ENCODE data around the gene ST6GALNAC6.
A peak's percentile ranks its signal among the peaks of the same experiment; 100 is the strongest.

The ST6GALNAC6 gene, protein sequence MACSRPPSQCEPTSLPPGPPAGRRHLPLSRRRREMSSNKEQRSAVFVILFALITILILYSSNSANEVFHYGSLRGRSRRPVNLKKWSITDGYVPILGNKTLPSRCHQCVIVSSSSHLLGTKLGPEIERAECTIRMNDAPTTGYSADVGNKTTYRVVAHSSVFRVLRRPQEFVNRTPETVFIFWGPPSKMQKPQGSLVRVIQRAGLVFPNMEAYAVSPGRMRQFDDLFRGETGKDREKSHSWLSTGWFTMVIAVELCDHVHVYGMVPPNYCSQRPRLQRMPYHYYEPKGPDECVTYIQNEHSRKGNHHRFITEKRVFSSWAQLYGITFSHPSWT

DNA sequence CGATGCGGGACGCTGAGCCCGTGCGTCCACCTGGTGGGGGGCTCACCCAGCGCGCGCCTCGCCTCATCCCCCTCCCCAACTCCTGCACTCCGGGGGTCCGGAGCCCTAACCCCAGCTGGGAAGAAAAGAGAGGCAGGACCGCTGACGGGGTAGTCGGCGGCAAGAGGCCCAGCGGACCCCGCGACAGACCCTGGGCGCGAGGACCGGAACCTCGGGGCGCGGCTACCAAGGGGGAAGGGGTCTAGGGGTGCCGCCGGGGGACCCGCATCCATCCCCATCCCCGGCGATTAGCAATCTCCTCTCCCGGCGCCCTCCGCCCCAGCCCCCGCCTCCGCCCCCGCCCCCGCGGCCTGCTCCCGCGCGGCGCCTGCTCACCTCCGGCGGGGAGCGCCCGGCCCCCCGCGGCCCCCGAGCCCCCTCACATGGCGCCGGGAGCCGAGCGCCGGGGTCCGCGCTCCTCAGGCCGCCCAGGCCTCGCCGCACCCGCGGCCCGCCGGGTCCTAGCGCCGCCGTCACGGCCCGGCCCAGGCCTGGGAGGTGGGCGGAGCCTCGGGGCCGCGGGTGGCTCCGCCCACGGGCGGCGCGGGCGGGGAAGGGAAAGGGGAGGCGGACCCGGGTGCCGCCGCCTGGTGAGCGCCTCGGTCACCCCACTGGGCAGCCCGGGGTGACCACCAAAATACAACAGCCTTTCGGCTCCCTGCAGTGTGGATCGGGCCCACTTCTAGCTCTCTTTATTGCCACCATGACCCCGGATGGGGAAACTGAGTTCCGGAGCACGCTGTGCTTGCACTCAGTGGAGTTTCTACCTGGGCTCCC, at the start of gene ST6GALNAC6:
Gene ST6GALNAC6, minus strand, starts transcription at position 476 of the 816 bp plus-strand sequence. CDS start 1,622 bp downstream, outside the sequence.
- peak; percentile 80 for DNase-seq

DNA sequence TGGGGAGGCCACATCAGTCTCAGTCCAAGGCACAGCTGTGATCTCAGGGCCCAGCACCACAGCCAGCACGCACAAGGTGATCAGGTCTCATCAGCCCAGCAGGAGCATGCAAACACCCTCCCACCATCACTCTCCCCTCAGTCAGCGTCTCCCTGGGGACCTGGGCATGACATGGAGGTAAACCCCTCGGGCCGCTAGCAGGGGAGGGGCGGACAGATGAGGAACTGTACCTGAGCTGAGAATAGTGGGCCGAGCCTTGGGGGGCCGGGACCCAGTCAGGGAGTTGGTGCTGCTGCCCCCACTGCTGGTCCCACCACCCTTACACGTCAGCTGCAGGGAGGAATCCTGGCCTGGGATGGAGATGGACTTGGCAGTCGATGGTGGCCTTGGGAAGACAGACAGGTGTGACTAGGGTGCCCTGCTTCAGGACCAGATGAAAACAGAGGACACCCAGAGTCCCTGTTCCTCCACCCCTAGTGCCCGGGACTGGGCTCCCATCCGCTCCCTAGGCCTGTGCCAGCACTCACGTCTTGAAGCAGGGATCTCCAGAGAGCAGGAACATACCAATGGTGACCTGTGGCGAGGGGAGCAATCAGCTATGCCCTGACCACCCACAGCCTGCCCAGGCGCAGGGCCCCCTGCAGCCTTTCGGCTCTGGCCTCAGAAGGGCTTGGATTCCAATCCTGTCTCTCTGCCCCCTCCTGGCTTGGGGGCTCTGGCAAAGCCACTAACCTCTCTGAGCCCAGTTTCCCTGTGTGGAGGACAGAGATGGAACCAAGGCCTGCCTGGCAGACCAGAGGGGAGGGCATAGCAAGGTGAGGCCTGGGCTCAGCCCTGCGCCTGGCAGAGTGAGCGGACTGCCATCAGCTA, 48.7 kb upstream of the ST6GALNAC6 start:
- no peak for DNase-seq

DNA sequence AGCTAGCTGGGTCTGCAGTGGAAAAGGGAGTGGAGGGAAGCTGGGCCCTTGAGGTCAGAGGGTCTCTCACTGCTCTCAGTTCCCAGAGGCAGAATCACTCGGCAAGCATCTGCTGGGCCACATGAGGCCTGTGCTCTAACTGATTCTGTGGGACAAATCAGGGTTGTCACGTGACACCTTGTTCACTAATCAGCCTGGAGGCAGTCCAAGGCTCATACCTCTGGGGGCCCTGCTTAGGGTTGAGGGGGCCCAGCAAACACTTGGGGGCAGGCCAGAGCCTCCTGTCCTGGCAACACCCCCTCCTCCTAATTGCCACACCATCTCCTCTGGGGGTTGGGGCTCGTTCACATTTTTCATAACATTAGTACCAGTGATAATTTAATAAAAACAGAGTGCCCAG, 47.3 kb upstream of the ST6GALNAC6 start:
- no peak for DNase-seq

DNA sequence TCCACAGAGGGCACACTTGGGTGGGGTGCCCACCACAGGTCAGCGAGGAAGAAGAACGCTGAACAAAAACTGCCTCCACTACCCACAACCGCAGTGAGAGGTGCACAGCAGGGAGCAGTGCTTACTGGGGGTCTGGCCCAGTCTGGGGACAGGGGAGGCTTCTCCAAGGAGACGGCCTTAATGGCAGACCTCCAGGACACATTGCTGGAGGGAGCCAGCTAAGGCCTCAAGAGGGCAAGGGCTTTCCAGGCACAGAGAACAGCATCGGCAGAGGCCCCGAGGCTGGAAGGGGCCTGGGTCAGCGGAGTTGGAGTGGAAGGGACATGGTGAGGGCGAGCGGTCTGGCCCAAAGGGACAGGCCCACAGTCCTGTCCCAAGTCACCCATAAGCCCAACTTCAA, 46.5 kb upstream of the ST6GALNAC6 start:
- no peak for DNase-seq

DNA sequence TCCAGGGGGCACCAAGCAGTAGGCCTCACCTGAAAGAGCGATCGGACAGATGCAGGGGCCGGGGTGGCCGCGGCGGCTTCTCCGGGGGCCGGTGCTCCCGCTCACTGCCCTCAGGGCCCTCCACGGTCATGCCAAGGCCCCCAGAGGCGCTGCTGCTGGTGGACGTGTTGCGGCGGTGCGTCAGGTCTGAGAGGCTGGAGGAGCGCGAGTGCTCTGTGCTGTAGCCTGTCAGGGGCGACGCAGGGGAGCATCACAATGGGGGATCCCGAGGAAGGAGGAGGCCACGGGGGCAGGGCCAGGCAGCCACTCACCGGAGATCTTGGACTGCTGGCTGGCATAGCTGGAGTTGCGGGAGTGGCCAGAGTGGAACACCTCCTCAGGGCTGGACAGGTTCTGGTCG, 45.9 kb upstream of the ST6GALNAC6 start:
- no peak for DNase-seq

DNA sequence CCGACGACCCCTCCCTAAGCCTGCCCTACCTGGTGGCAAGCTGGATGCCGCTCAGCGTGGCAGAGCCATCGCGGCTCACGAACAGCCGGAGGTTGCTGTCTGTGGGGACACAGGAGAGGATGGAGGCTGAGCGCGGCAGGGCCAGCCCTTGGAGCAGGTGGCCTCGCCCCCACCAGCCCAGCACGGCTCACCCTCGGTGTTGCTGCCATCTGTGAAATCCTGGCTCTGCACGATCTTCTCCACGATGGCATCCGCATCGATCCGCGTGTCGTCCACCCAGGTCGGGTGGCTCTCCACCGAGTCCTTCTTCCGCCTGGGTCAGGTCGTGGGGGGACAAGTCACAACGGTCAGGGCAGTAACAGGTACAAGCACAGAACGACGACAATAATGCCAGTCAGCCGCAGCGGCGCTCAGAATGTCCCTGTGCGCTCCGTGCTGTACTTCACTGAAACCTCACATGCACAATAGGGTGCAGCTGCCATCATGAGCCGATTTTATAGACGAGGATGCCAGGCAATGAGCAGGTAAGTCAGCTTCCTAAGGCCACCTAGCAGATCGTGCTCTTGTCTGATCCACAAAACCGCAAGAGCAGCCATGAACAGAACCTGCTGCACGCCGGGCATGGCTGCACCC, 45.3 kb upstream of the ST6GALNAC6 start:
- no peak for DNase-seq

DNA sequence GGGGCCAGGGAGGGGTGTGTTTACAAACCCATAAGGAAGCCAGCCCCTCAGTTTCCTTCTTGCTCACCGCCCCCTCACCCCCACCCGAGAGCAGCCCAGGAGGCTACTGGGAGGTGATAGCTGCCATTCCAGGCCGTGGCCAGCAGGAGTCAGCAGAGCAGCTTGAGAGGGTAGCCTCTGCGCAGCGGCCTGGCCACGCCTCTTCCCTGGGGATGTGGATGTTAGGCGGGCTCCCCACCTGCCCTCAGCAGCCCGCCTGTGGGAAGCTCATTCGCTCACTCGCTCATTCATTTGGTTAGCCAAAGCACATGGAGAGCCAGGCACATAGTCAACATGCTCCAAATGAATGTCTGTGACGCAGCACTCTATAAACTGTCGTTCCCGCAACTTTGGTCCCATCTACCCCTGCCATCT, 44.3 kb upstream of the ST6GALNAC6 start:
- peak; percentile 84 for DNase-seq

DNA sequence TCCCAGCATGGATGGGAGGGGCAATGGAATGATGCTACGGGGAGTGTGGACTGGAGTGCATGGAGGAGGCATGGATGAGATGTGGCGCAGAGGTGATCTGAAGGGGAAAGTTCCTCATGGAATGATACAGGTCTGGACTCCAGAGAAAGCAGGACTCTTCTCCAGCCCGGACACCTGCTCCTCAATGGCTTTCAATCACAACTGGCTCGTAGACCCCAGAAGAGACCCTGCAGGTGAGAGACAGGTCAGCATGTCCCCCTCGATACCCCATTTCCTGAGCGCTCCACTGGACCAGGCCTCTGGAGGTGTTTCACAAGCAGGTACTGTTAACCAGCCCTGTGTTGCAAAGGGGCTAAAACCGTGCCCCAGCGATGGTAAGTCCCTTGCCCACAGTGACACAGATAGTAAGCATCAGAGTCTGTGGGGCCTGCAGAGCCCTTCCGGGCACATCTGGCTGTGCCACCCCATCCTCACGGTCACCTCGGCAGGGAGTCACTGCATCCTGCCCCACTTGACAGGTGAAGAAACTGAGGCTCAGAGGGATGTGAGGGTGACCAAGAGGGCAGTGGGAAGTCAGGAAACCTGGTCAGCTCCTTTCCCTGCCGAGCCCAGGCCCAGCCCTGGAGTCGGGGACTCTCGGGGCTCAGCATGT, 43.7 kb upstream of the ST6GALNAC6 start:
- no peak for DNase-seq

DNA sequence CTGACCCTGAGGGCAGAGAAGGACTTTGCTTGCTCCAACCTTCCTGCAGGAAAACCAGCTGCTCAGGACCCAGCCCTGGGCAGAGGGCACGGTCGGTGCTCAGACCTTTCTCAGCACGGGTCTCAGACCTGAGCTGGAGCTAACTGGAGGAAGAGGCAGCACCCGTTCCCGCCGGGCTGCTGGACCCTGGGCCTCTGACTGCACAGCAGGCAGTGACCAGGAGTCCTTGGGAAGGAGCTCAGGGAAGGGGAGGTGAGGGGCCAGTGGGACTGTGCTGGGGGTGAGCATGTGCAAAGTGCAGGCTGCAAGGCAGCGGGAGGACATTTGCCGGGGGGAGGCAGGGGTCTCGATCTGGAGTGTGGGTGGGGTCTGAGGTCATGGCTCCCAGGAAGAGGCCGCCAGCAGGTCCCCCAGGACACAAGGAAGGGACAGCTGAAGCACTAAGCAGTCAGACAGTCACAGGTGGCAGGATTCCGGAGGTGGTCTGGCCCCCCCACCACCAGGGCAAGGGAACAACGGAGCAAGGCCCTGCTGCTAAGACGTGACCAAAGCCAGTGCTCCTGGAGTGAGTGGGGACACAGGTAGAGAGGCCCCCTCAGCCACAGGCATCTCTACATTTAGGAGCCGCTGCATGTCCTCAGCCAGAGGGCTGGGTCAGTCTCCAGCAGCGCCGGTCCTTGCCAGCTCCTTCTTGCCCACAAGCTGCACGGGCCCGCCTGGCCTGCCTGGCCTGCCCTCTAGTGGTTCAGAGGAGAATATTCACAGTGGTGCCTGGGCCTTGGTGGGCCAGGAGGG, 43.0 kb upstream of the ST6GALNAC6 start:
- DNase-seq = no peak

DNA sequence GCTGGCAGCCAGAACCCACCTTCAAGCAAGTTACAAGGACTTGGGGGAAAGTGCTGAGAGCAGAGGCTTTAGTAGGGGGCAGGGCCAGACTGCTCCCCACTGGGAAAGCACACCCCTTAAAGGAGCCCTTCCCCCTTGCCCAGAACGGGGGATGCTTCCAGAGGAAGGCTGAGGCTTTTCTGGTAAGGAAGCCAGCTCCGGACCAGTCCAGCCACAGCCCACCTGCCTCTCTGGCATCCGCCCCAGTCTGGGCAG, 42.5 kb upstream of the ST6GALNAC6 start:
- no peak for DNase-seq

DNA sequence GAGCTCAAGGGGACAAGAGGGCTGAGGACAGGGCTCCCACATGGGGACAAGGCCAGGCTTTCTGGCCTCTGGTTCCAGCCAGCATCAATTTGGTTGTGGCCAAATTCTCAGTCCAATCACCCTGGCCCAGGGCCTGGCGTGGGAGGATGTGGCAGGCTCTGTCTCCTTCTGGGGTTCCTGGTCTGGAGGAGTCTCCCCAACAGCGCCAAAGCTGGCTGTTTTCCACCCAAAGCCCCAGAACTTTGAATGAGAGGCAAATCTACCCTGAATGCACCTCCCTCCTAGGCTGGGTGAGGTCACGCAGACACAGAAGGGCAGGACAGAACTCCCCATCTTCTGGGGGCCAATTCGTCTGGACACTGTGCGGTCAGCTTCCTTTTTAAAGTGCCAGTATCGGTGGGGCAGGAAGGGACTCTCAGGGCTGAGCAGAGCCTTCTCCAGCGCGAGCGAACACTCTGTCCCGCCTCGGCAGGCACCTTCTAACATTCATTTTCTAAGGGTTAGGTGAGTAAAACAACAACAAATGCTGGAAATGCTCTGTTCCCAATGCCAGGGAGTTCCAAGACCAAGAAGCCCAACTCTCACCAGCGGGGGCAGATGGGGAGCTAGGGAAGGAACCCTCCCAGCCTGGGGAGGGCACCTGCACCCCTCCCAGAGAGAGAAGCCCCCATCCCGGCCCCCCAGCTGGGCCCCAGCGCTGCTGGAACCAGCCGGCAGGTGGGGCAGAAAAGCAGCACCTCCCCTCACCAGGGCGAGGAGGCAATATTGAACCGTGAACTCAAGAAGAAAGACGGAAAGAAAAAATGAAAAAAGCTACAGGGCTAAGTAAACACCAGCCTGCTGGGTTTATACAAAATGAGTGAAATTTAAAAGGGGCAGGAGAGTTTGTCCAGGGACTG, 41.9 kb upstream of the ST6GALNAC6 start:
- DNase-seq = no peak

DNA sequence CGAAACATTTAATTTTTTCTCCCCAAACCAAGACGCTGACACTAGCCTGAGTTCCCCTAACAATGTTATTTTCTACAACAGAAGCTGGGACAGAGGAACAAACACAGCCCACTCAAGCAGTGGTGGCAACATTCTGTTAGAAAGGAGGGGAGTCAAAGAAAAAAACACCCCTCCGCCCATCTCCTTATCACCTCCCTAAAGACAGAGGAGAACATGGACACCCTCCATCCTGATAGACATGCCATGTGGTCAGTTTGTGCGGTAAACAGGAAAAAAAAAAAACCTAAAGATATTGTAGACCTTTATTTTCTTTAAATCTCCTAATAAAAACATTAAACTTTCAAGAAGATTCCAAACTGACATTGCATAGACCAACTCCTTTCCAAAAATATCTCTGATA, 41.2 kb upstream of the ST6GALNAC6 start:
- DNase-seq = no peak

DNA sequence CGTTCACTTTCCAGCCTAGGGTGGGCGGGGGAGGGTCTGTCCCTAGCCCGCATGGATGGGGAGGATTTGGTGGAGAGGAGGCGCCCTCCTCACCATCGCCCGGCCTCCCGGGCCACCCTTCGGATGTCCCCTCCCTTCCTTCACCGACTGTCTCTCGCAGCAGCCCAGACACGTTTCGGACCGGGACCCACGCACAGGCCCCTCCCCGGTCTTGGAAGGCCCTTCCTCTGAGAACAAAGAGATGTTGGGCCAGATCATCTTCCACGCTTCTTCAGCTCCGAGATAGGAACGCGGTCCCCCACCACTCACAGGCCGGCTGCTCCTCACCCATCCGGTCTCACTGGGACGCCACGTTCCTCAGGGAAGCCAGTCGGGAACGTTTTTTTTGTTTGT, 38.9 kb upstream of the ST6GALNAC6 start:
- no peak for DNase-seq

DNA sequence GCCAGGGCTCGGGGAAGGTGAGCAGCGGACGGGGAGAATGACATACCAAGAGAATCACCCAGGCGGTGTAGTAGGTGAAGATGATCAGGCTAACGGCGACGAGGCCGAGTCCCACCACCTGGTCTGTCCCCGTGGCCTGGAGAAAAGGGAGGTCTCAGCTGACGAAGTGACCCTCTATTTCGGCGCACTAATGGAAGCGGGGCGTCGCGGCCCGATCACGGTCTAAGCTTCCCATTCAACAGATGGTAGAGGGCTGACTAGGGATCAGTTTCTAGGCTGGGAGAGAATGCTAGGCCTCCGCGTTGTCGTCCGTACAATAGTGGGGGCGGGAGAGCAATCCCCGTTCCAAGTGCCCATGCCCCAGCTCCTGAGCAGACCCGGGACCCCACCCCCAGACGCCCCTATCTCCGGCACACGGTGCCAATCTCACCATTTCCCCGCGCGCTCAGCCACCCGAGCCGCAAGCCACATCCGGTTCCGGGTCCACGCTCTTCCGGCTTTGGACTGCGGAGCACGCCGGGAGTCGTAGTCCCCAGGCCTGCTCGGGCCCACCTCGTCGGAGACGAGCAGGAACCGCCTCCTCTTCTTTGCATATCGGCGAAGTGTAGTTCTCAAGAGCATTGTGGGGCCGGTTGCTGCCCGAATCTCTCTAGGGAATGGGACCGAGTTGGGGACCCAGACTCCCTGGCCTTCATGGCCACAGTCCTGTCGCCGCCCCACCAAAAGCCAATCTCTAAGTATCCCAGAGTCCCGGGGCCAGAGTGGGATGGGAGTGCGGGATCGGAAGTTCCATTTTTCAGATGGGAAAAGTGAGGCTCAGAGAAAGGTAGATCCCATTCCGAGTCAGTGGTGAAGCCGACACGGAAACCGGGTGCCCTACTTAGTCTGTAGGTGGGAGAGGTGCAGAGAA, 38.2 kb upstream of the ST6GALNAC6 start, which contains the start of gene DPM2:
Gene DPM2, minus strand, starts transcription at position 467 of the 910 bp plus-strand sequence. Its CDS starts 34 bp downstream, at position 433.
- DNase-seq = peak; percentile 87

DNA sequence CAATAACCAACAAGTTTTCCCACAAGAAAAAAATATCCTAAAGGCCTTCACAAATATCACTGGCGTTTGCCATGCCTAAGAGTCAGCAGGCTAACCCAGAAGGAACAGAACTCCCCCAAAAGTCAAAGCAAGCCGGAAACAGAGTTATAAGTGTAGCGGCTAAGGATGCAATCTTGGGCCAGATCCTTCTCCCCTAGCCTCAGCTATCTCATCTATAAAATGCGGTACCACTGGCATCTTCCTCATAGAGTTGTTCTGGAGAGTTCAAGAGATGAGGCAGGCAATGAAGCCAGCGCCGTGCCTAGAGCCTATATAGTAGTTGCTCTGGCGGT, 37.6 kb upstream of the ST6GALNAC6 start:
- no peak for DNase-seq

DNA sequence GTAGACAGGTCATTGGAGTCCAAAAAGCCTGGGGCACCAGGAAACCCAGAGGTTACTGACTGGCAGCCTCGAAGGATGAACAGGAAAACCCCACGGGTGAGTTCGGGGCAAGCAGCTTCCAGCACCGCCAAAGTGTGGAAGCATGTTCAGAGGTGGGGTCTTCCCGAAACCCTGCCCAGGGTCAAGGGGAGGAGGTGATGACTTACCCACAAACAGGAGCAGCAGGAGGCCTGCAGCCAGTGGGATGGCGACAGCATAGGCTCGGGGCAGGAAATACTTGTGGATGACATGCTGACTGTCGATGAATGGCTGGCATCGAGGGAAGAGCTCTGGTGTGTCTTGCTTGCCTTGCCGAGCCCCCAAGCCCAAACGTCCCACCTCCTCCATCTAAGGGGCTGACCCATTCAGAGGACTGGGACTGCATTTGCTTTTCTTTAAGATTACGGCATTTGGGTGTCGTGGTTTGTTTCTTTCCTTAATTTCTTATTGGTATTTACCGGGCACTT, 37.0 kb upstream of the ST6GALNAC6 start:
- no peak for DNase-seq

DNA sequence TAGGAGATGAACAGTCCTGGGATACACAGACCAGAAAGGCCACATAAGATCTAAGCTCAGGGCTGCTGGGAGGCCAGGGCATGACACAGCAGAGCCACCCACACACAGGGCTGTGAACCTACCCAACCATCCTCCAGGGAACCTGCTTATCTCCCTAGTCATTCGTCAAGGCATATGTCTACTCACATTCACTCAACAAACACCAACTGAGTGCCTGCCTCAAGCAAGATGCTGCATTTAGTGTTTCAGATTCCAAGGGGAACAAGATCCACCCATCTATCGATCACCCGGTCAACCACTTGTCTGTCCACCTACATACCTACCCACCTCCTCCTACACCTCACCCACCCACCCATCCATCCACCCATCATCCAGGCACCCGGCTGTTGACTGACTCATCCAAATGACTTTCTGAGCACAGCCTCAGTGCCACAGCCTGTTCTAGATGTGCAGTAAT, 36.4 kb upstream of the ST6GALNAC6 start:
- DNase-seq = no peak

DNA sequence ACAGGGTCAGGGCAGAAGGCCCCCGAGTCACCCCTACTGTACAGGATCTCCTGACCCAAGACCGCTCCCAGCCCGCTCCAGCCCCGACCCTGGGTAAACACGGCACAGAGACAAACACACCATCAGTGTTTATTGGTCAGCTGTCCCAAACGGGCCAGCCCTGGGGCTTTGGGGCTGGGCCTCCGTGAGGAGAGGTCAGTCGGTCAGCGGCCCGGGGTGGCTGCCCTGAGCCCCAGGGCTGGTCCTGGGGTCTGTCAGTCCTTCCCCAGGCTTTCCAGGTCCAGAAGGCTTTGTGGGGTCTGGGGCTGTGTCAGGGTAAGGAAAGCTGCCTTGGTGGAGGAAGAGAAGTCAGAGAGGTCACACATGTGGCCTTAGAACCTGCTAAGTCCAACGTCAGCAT, 35.6 kb upstream of the ST6GALNAC6 start:
- DNase-seq = no peak

DNA sequence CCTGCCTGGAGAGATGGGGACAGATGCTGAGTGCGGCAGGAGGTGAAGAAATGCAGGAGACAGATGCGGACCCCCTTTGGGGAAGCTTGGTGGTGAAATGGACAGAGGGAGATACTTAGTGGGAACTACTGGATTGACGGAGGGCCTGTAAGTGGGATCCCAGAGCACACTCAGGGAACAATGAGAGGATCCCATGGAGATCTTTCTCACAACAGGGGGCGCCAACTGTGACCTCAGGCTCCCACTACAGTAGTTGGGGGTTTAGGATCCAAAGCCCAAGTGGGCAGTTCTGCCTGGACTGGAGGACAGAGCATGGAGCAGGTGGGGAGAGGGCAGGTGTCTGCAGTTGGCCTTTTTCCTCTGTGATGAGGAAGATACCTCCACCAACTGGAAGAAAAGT, 34.8 kb upstream of the ST6GALNAC6 start:
- no peak for DNase-seq

Measured in activated naive CD4-positive, alpha-beta T cell treated with anti-CD3 and anti-CD28 coated beads, Interleukin-2, amount 50 U/mL, for 16 hours (primary cell).